Activated CD4-positive, alpha-beta memory T cell treated with anti-CD3 and anti-CD28 coated beads for 36 hours (primary cell): ENCODE results near the gene SLC1A4. TPM values are rescaled to one million over a fixed set of nuclear protein-coding genes. Genes with fewer than 3 reads are reported as not detected.
A peak's percentile ranks its signal among the peaks of the same experiment; 100 is the strongest.

Source experiments
- CTCF ChIA-PET: fragments of 350-600 bp; sonication (Branson Sonifier 250); formaldehyde crosslinking; loops from one replicate; lab custom pipeline; 2021; ENCODE audit warnings: antibody characterized with exemption, inconsistent platforms; lab: Charles Lee
- POLR2A ChIA-PET: fragments of 350-600 bp; sonication (Branson Sonifier 250); formaldehyde crosslinking; loops from one replicate; lab custom pipeline; 2021; ENCODE audit warnings: antibody characterized with exemption; lab: Charles Lee
- DNase-seq: peaks from one replicate; pipeline ENCODE4 v3.0.0-alpha.2; 2020
- H3K27ac Mint-ChIP-seq: one replicate; pipeline ENCODE4 v1.8.0; 2021; ENCODE audit warnings: mixed read lengths
- H3K27me3 Mint-ChIP-seq: one replicate; pipeline ENCODE4 v1.8.0; 2021; ENCODE audit warnings: mixed read lengths
- H3K36me3 Mint-ChIP-seq: one replicate; pipeline ENCODE4 v1.8.0; 2021; ENCODE audit warnings: mixed read lengths
- H3K4me1 Mint-ChIP-seq: one replicate; pipeline ENCODE4 v1.8.0; 2021; ENCODE audit warnings: low read depth, mixed read lengths
- H3K4me3 Mint-ChIP-seq: one replicate; pipeline ENCODE4 v1.8.0; 2021; ENCODE audit warnings: mild to moderate bottlenecking, mixed read lengths
- H3K9me3 Mint-ChIP-seq: one replicate; pipeline ENCODE4 v1.8.0; 2021; ENCODE audit warnings: mixed read lengths
- intact Hi-C: fragments of 100-400 bp; cut with micrococcal nuclease; formaldehyde crosslinking; loops from one replicate; pipeline ENCODE4 v1.15.1; 2023
- total RNA-seq, 2 experiments: library from RNA; stranded (reverse); gene quantifications; one replicate each; pipeline ENCODE4 v1.2.3, GENCODE V29; 2021

The SLC1A4 gene
- total RNA-seq = 10 to 100 TPM; 15.9 TPM

DNA sequence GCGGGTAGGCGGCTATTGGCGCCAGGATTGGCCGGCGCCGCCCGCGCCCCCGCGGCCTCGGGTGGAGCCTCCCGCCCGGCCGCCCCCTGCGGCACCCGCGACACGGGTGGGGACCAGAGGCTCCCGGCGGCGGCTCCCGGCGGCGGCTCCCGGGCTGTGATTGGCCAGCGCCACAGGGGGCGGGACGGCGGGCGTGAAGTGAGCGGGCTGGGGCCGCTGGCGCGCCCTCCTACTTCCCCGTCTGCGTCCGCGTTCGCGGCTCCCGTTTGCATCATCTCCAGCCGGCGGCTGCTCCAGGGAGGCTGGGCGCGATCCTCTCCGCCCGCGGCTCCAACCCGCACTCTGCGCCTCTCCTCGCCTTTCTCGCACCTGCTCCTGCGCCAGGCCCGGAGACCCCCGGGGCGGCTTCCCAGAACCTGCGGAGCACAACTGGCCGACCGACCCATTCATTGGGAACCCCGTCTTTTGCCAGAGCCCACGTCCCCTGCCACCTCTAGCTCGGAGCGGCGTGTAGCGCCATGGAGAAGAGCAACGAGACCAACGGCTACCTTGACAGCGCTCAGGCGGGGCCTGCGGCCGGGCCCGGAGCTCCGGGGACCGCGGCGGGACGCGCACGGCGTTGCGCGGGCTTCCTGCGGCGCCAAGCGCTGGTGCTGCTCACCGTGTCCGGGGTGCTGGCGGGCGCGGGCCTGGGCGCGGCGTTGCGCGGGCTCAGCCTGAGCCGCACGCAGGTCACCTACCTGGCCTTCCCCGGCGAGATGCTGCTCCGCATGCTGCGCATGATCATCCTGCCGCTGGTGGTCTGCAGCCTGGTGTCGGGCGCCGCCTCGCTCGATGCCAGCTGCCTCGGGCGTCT lies at the start of gene SLC1A4:
SLC1A4 (plus strand) TSS at position 274 of the 856 bp plus-strand sequence; CDS start at position 519, 245 bp downstream.
- peak within 1 kb of the TSS; percentile 84 for H3K4me3 Mint-ChIP-seq
- ChIA-PET CTCF (interaction anchor here (1.1 to 6.2 kb wide), 4 partner anchors 11 to 71 kb away, joined by 3 to 40 read pairs (median 8); partner anchors contain the start of gene CEP68), POLR2A (interaction anchor here (1.5 to 3.5 kb wide), 3 partner anchors 10 to 67 kb away, joined by 4 to 19 read pairs (median 6); partner anchors contain the start of gene CEP68)
- intact Hi-C loops = loop anchor here (1.0 to 10.0 kb wide), 9 partner anchors 43 to 1405 kb away; partner anchors contain the start of genes ACTR2, MDH1, SPRED2 and WDPCP
- H3K27ac Mint-ChIP-seq = peak within 1 kb of the TSS; percentile 72
- H3K9me3 Mint-ChIP-seq = no peaks in the 10 kb centered on the region
- peaks cover 5% of the 10 kb centered on the region for H3K27me3 Mint-ChIP-seq
- peak; percentile 91 for DNase-seq
- peaks cover 13% of the 10 kb centered on the region for H3K36me3 Mint-ChIP-seq
- H3K4me1 Mint-ChIP-seq = peaks cover 52% of the 10 kb centered on the region

DNA sequence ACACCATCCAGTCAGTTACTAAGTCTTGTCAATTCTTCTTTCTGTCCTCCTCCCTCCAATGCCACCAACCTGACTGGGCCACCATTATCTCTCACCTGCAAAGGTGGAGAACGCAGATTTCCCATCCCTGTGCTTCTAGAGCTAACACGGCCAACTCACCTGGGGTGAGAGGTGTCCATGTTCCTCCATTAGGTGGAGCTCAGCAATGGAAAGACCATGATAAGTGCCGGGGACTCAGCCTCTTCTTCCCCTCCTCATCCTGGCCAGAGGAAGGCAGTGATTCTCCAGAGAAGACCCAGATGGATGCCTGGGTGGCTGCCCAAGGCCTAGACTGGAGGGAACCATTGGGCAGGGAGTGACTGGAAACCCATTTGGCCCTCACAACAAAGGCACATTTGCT lies 48.1 kb upstream of the SLC1A4 start:
- no peaks in the 10 kb centered on the region for H3K27me3 Mint-ChIP-seq
- no peak overlapping the region for H3K27ac Mint-ChIP-seq
- peaks cover 26% of the 10 kb centered on the region for H3K4me1 Mint-ChIP-seq
- no peak for DNase-seq
- intact Hi-C loops = no loop called here
- ChIA-PET CTCF (interaction anchor here (1.4 kb wide), 1 partner anchor 23 kb away, joined by 5 read pairs; no protein-coding TSS in a partner anchor), POLR2A (no interaction called here)
- H3K36me3 Mint-ChIP-seq = no peaks in the 10 kb centered on the region
- H3K4me3 Mint-ChIP-seq = no peak overlapping the region
- H3K9me3 Mint-ChIP-seq = peaks cover under 1% of the 10 kb centered on the region

DNA sequence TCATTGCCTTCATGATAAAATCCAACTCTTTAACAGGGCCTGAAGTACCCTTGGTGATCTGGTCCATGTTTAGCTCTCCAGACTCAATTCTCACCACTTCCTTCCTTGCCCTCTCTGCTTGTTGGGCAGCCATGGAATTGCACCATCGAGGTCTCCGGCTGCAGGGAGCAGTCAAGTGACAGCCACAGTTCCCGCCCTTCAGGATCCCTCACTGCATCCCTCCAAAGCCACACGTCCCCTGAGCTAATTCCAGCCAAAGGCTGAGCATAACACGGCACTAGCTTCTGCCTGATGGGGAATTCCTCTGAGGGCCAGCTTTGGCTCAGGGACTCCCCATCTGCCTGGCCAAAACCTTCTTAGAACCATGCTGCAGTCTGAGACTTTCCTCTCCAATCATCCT lies 47.4 kb upstream of the SLC1A4 start:
- no peaks in the 10 kb centered on the region for H3K36me3 Mint-ChIP-seq
- CTCF ChIA-PET = interaction anchor here (1.1 kb wide), 1 partner anchor 24 kb away, joined by 4 read pairs; no protein-coding TSS in a partner anchor
- POLR2A ChIA-PET = no interaction called here
- intact Hi-C loops = no loop called here
- H3K27ac Mint-ChIP-seq = no peak overlapping the region
- no peaks in the 10 kb centered on the region for H3K27me3 Mint-ChIP-seq
- no peak for DNase-seq
- no peaks in the 10 kb centered on the region for H3K9me3 Mint-ChIP-seq
- H3K4me3 Mint-ChIP-seq = no peak overlapping the region
- H3K4me1 Mint-ChIP-seq = peaks cover 32% of the 10 kb centered on the region

DNA sequence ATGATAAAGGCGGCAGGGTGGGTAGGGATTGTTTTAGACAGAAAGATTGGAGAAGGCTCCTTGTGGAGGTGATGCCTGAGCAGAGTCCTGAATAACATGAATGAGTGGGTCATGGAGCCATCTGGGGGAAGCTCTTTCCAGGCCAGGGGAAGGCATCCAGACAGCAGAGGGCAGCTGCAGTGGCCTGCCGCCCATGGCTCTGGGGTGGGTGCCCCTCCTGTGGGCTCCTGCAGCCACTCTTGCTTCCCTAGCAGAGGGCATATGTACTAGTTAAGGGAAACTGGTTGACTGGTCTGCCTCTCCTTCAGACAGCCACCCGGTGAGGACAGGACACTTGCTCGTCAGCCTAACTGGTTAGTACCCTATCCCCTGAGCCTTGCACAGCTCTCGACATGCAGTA lies 46.5 kb upstream of the SLC1A4 start:
- no peak for DNase-seq
- no peaks in the 10 kb centered on the region for H3K9me3 Mint-ChIP-seq
- ChIA-PET CTCF (interaction anchor here (1.1 kb wide), 1 partner anchor 25 kb away, joined by 4 read pairs; no protein-coding TSS in a partner anchor), POLR2A (no interaction called here)
- no peaks in the 10 kb centered on the region for H3K36me3 Mint-ChIP-seq
- H3K27me3 Mint-ChIP-seq = no peaks in the 10 kb centered on the region
- no peak overlapping the region for H3K27ac Mint-ChIP-seq
- H3K4me3 Mint-ChIP-seq = no peak overlapping the region
- intact Hi-C loops = no loop called here
- H3K4me1 Mint-ChIP-seq = peaks cover 41% of the 10 kb centered on the region

DNA sequence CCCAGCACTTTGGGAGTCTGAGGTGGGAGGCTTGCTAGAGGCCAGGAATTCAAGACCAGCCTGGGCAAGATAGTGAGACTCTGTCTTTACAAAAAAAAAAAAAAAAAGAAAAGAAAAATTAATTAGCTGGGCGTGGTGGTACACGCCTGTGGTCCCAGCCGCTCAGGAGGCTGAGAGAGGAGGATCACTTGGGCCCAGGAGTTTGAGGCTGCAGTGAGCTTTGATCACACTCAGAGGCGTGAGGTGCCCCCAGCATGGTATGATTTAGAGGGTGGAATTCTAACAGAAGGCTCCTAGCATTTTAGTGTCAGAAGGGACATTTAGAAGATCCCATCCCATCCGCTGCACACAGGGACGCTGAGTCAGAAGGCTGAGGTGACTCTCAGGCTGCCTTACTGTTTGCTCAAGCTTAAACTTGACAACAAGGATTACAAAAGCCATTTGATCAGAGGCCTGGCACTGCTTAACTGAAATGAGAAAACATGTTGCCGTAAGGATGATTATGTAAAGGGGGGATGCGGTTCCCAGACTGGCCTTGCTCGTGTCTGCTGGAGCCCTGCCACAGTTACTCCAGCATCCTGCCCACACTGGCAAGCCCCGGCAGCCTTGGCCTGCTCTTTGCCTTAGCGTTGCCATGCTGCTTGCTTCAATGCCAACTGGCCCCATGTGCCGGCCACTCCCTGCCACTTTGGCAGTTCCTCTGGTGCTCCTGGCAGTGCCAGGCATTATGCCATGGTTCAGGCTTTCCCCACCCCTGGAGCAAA lies 45.6 kb upstream of the SLC1A4 start:
- Mint-ChIP-seq H3K9me3 (no peaks in the 10 kb centered on the region), H3K4me3 (no peak overlapping the region), H3K4me1 (peaks cover 40% of the 10 kb centered on the region), H3K27me3 (no peaks in the 10 kb centered on the region), H3K36me3 (no peaks in the 10 kb centered on the region), H3K27ac (no peak overlapping the region)
- ChIA-PET POLR2A (no interaction called here), CTCF (no interaction called here)
- no peak for DNase-seq
- intact Hi-C loops = no loop called here

DNA sequence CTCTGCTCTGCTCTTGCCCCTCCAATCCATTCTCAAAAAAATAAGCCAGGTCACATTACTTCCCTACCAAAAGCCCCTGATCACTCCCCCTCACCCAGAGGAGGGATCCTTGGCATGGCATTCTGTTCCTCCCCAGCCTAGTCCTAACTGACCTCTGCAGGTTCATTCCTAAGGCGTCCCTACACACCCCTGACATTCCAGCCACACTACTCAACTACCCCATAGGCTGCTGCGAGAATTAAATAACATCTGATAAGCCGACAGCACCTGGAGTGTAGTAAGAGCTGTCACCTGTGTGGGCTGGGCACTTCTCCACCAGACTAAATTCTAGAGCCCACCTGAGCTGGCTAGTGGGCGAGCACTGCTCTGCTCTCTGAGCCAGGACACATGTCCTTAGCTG lies 44.7 kb upstream of the SLC1A4 start:
- no peaks in the 10 kb centered on the region for H3K9me3 Mint-ChIP-seq
- intact Hi-C loops = no loop called here
- POLR2A ChIA-PET = interaction anchor here (0.8 kb wide), 1 partner anchor 87 kb away, joined by 3 read pairs; no protein-coding TSS in a partner anchor

DNA sequence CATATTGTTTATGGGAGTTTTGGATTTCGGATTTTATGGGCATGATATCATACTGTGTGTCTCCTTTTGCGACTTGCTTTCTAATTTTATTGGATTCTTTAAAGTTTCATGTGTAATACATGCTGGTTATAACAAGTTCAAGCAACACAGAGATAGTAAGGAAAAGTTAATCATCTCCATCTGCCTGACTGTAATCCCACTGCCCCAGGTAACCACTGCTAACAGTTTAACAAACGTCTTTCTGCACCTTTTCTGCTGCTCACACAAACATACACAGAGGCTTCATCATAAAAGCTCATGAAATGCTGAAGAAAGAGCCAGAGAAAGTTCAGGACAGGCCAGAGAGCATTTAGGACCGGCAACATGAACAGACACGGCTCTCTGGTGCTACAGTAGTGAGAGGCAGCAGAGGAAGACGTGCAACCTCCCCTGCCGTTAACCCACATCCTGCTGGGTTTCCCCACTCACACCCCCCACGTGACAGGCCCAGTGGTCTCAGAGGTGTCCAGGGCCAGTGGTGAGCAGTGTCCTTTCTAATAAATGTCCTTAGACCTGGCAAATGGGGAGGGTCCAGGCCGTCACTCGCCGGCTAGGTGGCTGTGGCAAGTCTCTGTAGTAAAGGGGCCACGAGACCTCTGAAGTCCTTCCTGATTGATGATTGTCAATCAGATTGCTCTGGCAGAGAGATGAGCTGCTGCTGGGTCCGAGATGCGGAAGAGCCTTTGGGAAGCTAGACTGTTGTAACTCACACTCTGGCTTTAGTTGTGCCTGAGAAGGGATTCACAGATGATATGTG lies 43.0 kb upstream of the SLC1A4 start:
- ChIA-PET CTCF (interaction anchor here (0.7 to 4.6 kb wide), 6 partner anchors 18 to 560 kb away, joined by 3 to 18 read pairs (median 3); no protein-coding TSS in a partner anchor), POLR2A (interaction anchor here (1.0 to 1.7 kb wide), 2 partner anchors 43 to 53 kb away, joined by 3 to 6 read pairs; partner anchors contain the start of gene SLC1A4)
- no peaks in the 10 kb centered on the region for H3K9me3 Mint-ChIP-seq
- DNase-seq = peak; percentile 83
- H3K27ac Mint-ChIP-seq = peak overlapping the region; percentile 47
- intact Hi-C loops = loop anchor here (1.0 kb wide), 1 partner anchor 41 kb away; no protein-coding TSS in a partner anchor
- no peaks in the 10 kb centered on the region for H3K36me3 Mint-ChIP-seq
- peaks cover 27% of the 10 kb centered on the region for H3K4me1 Mint-ChIP-seq
- H3K4me3 Mint-ChIP-seq = peak overlapping the region; percentile 61
- no peaks in the 10 kb centered on the region for H3K27me3 Mint-ChIP-seq

More for the DNA sequence above, 44.7 kb upstream of the SLC1A4 start:
- Mint-ChIP-seq H3K36me3 (no peaks in the 10 kb centered on the region), H3K4me1 (peaks cover 31% of the 10 kb centered on the region), H3K27me3 (no peaks in the 10 kb centered on the region), H3K27ac (no peak overlapping the region), H3K4me3 (no peak overlapping the region)
- no peak for DNase-seq
- CTCF ChIA-PET = interaction anchor here (1.1 to 4.6 kb wide), 3 partner anchors 25 to 112 kb away, joined by 3 to 18 read pairs (median 4); partner anchors contain the start of gene CEP68

DNA sequence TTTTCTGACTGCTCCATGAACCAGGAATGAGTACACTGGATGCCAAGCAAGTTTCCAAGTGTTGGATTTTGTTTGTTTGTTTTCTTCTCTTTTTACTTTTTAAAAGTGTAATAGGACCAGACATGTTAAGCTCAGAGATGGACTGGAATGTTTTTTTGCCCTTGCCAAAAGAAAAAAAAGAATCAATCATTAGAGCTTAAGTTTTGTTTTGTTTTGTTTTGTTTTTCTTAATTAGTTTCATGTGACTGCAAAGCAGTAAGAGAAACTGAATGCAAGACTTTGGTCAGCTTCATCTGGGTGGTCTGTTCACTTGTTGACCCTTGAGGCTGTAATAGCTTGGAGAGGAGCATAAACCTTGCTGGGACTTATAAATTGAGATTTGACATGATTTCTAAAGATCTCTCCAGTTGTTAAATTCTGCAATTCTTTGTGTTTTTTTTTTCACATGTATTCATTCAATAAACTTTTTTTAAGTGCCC lies 42.4 kb upstream of the SLC1A4 start:
- POLR2A ChIA-PET = interaction anchor here (1.7 kb wide), 1 partner anchor 42 kb away, joined by 6 read pairs; the partner anchor contains the start of gene SLC1A4

DNA sequence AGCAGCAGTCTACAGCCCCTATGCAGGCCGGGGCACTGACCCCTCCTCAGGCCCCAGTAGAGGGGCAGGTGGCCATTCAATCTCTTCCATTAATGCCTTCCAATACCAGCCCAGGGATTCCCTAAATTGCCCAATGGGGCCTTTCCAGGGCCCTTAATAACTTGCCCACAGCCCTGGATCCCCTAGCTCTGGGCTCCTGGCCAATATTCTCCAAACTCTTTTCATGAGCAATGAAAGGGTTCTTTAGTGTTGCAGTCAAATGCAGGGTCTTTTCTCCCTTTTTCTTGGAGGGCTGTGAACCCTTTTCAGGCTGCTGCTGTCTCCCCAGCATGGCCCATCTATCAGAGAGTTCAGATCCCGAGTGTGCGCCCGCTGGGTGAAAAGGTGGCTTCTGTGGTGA lies 41.3 kb upstream of the SLC1A4 start:
- ChIA-PET POLR2A (interaction anchor here (1.7 kb wide), 1 partner anchor 41 kb away, joined by 6 read pairs; the partner anchor contains the start of gene SLC1A4), CTCF (interaction anchor here (0.6 to 4.6 kb wide), 3 partner anchors 29 to 431 kb away, joined by 3 to 18 read pairs (median 3); no protein-coding TSS in a partner anchor)
- Mint-ChIP-seq H3K9me3 (no peaks in the 10 kb centered on the region), H3K4me1 (peaks cover 27% of the 10 kb centered on the region), H3K36me3 (no peaks in the 10 kb centered on the region), H3K27ac (no peak overlapping the region), H3K4me3 (no peak overlapping the region), H3K27me3 (no peaks in the 10 kb centered on the region)
- no peak for DNase-seq
- intact Hi-C loops = no loop called here

More for the DNA sequence above, 42.4 kb upstream of the SLC1A4 start:
- no peaks in the 10 kb centered on the region for H3K36me3 Mint-ChIP-seq
- no peaks in the 10 kb centered on the region for H3K27me3 Mint-ChIP-seq
- CTCF ChIA-PET = interaction anchor here (0.9 to 4.6 kb wide), 2 partner anchors 18 to 28 kb away, joined by 3 to 18 read pairs; no protein-coding TSS in a partner anchor
- intact Hi-C loops = loop anchor here (1.0 kb wide), 1 partner anchor 40 kb away; no protein-coding TSS in a partner anchor
- no peaks in the 10 kb centered on the region for H3K9me3 Mint-ChIP-seq
- peak overlapping the region; percentile 61 for H3K4me3 Mint-ChIP-seq
- peaks cover 27% of the 10 kb centered on the region for H3K4me1 Mint-ChIP-seq
- DNase-seq = no peak
- H3K27ac Mint-ChIP-seq = peak overlapping the region; percentile 47

DNA sequence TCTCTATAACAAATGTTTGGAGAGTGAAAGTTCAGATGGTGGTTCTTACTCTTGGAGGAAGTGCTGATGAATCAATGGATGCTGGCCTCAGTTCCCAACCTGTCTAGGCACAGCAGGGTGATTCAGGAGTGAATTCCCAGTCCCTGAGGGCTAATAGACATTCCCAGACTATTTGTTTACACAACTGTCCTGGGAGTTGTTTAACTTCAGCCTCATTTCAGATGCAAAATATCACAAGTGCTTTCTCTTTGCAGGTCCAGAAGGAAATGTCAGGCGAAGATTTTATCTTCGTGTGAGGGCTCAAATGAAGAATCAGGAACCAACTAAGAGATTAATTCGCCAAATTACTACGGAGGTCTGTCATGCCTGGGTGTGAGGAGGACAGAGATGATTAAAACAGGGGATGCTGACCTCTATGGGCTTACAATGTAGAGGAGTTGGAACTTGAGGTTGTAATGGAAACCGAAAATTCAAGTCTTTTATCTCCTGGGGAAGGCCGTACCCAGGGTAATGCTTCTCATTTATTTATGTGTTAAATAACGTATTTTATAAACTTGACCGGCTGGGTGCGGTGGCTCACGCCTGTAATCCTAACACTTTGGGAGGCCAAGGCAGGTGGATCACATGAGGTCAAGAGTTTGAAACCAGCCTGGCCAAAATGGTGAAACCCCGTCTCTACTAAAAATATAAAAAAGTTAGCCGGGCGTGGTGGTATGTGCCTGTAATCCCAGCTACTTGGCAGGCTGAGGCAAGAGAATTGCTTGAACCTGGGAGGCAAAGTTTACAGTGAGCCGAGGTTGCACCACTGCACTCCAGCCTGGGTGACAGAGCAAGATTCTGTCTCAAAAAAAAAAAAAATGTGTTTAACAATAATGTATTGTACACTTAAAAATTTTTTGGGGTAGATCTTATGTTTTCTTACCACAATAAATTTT lies 38.7 kb upstream of the SLC1A4 start:
- ChIA-PET CTCF (no interaction called here), POLR2A (no interaction called here)
- no peak overlapping the region for H3K27ac Mint-ChIP-seq
- no peaks in the 10 kb centered on the region for H3K27me3 Mint-ChIP-seq
- DNase-seq = no peak
- no peak overlapping the region for H3K4me3 Mint-ChIP-seq
- H3K9me3 Mint-ChIP-seq = peaks cover 1% of the 10 kb centered on the region
- peaks cover 1% of the 10 kb centered on the region for H3K36me3 Mint-ChIP-seq
- peaks cover 22% of the 10 kb centered on the region for H3K4me1 Mint-ChIP-seq
- intact Hi-C loops = no loop called here
